HCT116 (cell line): ENCODE results near the gene TMA7B. TPM values are rescaled to one million over a fixed set of nuclear protein-coding genes. Genes with fewer than 3 reads are reported as not detected.

Experiments used
- ATAC-seq: fragments of 200-7000 bp; cut with Tn5 transposase; 2 replicates; pipeline ENCODE4 v1.9.1; 2020; ENCODE audit warnings: mild to moderate bottlenecking, moderate library complexity
- BruUV-seq: library from RNA; stranded (reverse); fragments of 400-500 nt; replicated peaks from 2 replicates; lab custom pipeline; 2021; lab: Mats Ljungman, UMichigan
- CTCF ChIA-PET: fragments of 300-600 bp; sonication (Branson Sonifier 250); formaldehyde crosslinking; loops from one replicate; lab custom pipeline; 2021; ENCODE audit warnings: antibody characterized with exemption; lab: Charles Lee
- POLR2A ChIA-PET: fragments of 300-600, 350-600 bp; sonication (Branson Sonifier 250); formaldehyde crosslinking; loops from one replicate; lab custom pipeline; 2021; ENCODE audit warnings: antibody characterized with exemption; lab: Charles Lee
- RAD21 ChIA-PET, 2 experiments: fragments of 300-600 bp; sonication (Branson Sonifier 250); formaldehyde crosslinking; loops; one replicate each; lab custom pipeline; 2023; ENCODE audit warnings: low total read pairs in 2 of 2; ENCODE audit not compliant: uncharacterized antibody in 2 of 2, unreplicated experiment in 2 of 2, low non-redundant PET in 1 of 2; lab: Charles Lee
- DNase-seq: peaks from one replicate; pipeline ENCODE4 v3.0.0-alpha.2; 2010; ENCODE audit warnings: low read depth, low spot score
- H2AFZ ChIP-seq: fragments of 200-600 bp; shearing (Covaris generic), sonication (generic); 2 replicates; pipeline ENCODE4 v1.6.1; 2017; ENCODE audit warnings: low read depth, mixed run types, mixed read lengths, antibody characterized with exemption, low read length; ENCODE audit not compliant: poor library complexity, severe bottlenecking
- H3K27ac ChIP-seq: 2 replicates; pipeline ENCODE4 v1.5.1; 2012; ENCODE audit warnings: low read depth, low read length
- H3K27me3 ChIP-seq: fragments of 200-600 bp; sonication (generic); 2 replicates; pipeline ENCODE4 v1.6.1; 2016; ENCODE audit warnings: mixed run types, low read length, mixed read lengths; ENCODE audit not compliant: insufficient read depth
- H3K36me3 ChIP-seq, 2 experiments: fragments of 200-500 bp in 1 of 2; fragments of 200-600 bp in 1 of 2; sonication (Bioruptor generic) in 1 of 2; sonication (generic) in 1 of 2; 2 replicates each; pipeline versions ENCODE4 v1.5.1 to v1.6.1; 2014 to 2016; ENCODE audit warnings: low read length in 2 of 2, inconsistent platforms in 1 of 2, mixed read lengths in 1 of 2, mixed run types in 1 of 2; ENCODE audit not compliant: insufficient read depth in 2 of 2, control insufficient read depth in 1 of 2
- H3K4me1 ChIP-seq, 2 experiments: fragments of 200-600 bp in 1 of 2; sonication (generic) in 1 of 2; 2 replicates each; pipeline versions ENCODE4 v1.5.1 to v1.6.1; 2012 to 2017; ENCODE audit warnings: low read length in 2 of 2, inconsistent platforms in 1 of 2, mild to moderate bottlenecking in 1 of 2, mixed read lengths in 1 of 2, mixed run types in 1 of 2, moderate library complexity in 1 of 2; ENCODE audit not compliant: insufficient read depth in 2 of 2, control insufficient read depth in 1 of 2
- H3K4me2 ChIP-seq: fragments of 200-600 bp; sonication (generic); 2 replicates; pipeline ENCODE4 v1.6.1; 2017; ENCODE audit warnings: mixed run types, low read length, mixed read lengths
- H3K4me3 ChIP-seq, 2 experiments: fragments of 200-600 bp in 1 of 2; sonication (generic) in 1 of 2; replicated peaks in 1 of 2; 2 replicates each; pipeline ENCODE4 v1.5.1; 2011 to 2016; ENCODE audit warnings: low read length in 2 of 2, control low read depth in 1 of 2, low read depth in 1 of 2, mild to moderate bottlenecking in 1 of 2, mixed read lengths in 1 of 2, mixed run types in 1 of 2
- H3K79me2 ChIP-seq: fragments of 200-600 bp; sonication (generic); 2 replicates; pipeline ENCODE4 v1.6.1; 2017; ENCODE audit warnings: mild to moderate bottlenecking, mixed run types, low read length, moderate library complexity, mixed read lengths; ENCODE audit not compliant: insufficient read depth
- H3K9ac ChIP-seq: fragments of 200-600 bp; sonication (generic); 2 replicates; pipeline ENCODE4 v1.6.1; 2016; ENCODE audit warnings: low read length, mixed read lengths
- H3K9me2 ChIP-seq: fragments of 200-600 bp; sonication (generic), shearing (Covaris generic); 2 replicates; pipeline ENCODE4 v1.6.1; 2017; ENCODE audit warnings: mixed run types, mild to moderate bottlenecking, moderate library complexity; ENCODE audit not compliant: insufficient read depth
- H3K9me3 ChIP-seq, 2 experiments: fragments of 200-500 bp in 1 of 2; fragments of 200-600 bp in 1 of 2; sonication (Bioruptor generic) in 1 of 2; sonication (generic) in 1 of 2; 2 replicates each; pipeline ENCODE4 v1.6.1; 2014 to 2017; ENCODE audit warnings: low read length in 2 of 2, mixed read lengths in 2 of 2, inconsistent platforms in 1 of 2, low read depth in 1 of 2, mild to moderate bottlenecking in 1 of 2, mixed run types in 1 of 2, moderate library complexity in 1 of 2; ENCODE audit not compliant: control insufficient read depth in 1 of 2, insufficient read depth in 1 of 2
- H4K20me1 ChIP-seq: fragments of 200-600 bp; sonication (generic), shearing (Covaris generic); 2 replicates; pipeline ENCODE4 v1.6.1; 2017; ENCODE audit warnings: mixed run types, mild to moderate bottlenecking, moderate library complexity; ENCODE audit not compliant: insufficient read depth
- CEBPB ChIP-seq: IDR thresholded peaks from 2 replicates; pipeline ENCODE4 v1.6.1; 2012; ENCODE audit warnings: low read depth
- EGR1 ChIP-seq: IDR thresholded peaks from 2 replicates; pipeline ENCODE4 v1.6.1; 2012; ENCODE audit warnings: low read depth
- ELF1 ChIP-seq: IDR thresholded peaks from 2 replicates; pipeline ENCODE4 v1.6.1; 2012; ENCODE audit warnings: low read depth, borderline replicate concordance
- EZH2 ChIP-seq: fragments of 200-600 bp; sonication (generic); IDR thresholded peaks from 2 replicates; pipeline ENCODE4 v1.6.1; 2017; ENCODE audit warnings: antibody characterized with exemption, mixed run types
- EZH2phosphoT487 ChIP-seq: fragments of 200-600 bp; IDR thresholded peaks from 2 replicates; pipeline ENCODE4 v1.6.1; 2018; ENCODE audit warnings: antibody characterized with exemption, borderline replicate concordance
- FOSL1 ChIP-seq: IDR thresholded peaks from 2 replicates; pipeline ENCODE4 v1.6.1; 2012; ENCODE audit warnings: low read depth
- JUND ChIP-seq: IDR thresholded peaks from 2 replicates; pipeline ENCODE4 v1.6.1; 2012
- POLR2A ChIP-seq: IDR thresholded peaks from 2 replicates; pipeline ENCODE4 v1.7.0; 2011; ENCODE audit warnings: borderline replicate concordance; ENCODE audit not compliant: insufficient read depth, insufficient read length; ENCODE audit errors: extremely low read depth
- POLR2AphosphoS5 ChIP-seq: IDR thresholded peaks from 2 replicates; pipeline ENCODE4 v1.6.1; 2011; ENCODE audit warnings: mild to moderate bottlenecking, low read depth, low read length, moderate library complexity
- RAD21 ChIP-seq: IDR thresholded peaks from 2 replicates; pipeline ENCODE4 v1.6.1; 2012; ENCODE audit warnings: low read depth, mild to moderate bottlenecking
- SIN3A ChIP-seq: IDR thresholded peaks from 2 replicates; pipeline ENCODE4 v1.6.1; 2012; ENCODE audit warnings: low read depth
- SP1 ChIP-seq: IDR thresholded peaks from 2 replicates; pipeline ENCODE4 v1.6.1; 2012; ENCODE audit warnings: low read depth
- TCF7L2 ChIP-seq: IDR thresholded peaks from 2 replicates; pipeline ENCODE4 v1.7.0; 2011; ENCODE audit warnings: borderline replicate concordance, inconsistent platforms; ENCODE audit not compliant: insufficient read depth, insufficient read length; ENCODE audit errors: extremely low read depth
- ZFX ChIP-seq: fragments of 450-650 bp; IDR thresholded peaks from 2 replicates; pipeline ENCODE4 v1.6.1; 2017
- ZNF274 ChIP-seq: fragments of 200-500 bp; sonication (Bioruptor generic); IDR thresholded peaks from 2 replicates; pipeline ENCODE4 v1.6.1; 2014; ENCODE audit warnings: mild to moderate bottlenecking, low read depth, low read length, inconsistent platforms
- intact Hi-C: fragments of 100-400 bp; cut with micrococcal nuclease; formaldehyde crosslinking; loops from 2 replicates; pipeline ENCODE4 v1.10.0; 2022
- total RNA-seq: library from RNA; stranded (reverse); gene quantifications from one replicate; pipeline ENCODE4 v1.2.1, GENCODE V29; 2021; ENCODE audit not compliant: unreplicated experiment
- TF ChIP-seq, protein P1 (sequence below): IDR thresholded peaks from 2 replicates; pipeline ENCODE4 v1.6.1; 2011; ENCODE audit warnings: mild to moderate bottlenecking, low read length, moderate library complexity; ENCODE audit not compliant: insufficient replicate concordance; ENCODE audit errors: extremely low read depth
- TF ChIP-seq, protein P2 (sequence below): IDR thresholded peaks from 2 replicates; pipeline ENCODE4 v1.6.1; 2012; ENCODE audit warnings: low read depth
- TF ChIP-seq, protein P3 (sequence below): IDR thresholded peaks from 2 replicates; pipeline ENCODE4 v1.6.1; 2012

The TMA7B gene
- total RNA-seq, 1 experiment from 2014 or later, result not detected

DNA sequence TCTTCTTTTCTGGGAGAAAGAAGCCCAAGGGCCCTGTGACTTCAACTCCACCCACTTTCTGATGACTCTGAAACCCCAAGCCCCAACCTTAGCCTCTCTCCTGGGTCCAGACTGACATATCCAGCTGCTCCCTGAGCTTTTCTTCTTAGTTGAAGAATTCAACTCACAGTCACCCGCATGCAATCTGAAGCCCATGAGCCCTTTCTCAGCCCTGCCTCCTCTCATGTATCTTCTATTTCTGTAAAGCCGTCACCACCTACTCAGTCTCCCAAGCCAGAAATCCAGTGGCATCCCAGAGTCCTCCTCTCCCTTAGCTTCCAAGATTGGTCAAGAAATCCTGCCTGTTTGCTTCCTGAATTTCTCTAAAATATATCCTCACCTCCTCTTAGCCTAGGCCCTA is 7.1 kb upstream of the TMA7B start:
- DNase-seq, result no peak
- ATAC-seq, result no peak
- Histone ChIP-seq H3K4me1 (peaks cover 9 to 11% of the 10 kb centered on the region in 2 experiments; a peak in 3 of 4 replicates), H2AFZ (no peak overlapping the region)
- TF ChIP-seq SIN3A, result no peak
- TF ChIP-seq EZH2phosphoT487, result no peak
- no peak for TF ChIP-seq POLR2A
- TF ChIP-seq, protein P1, sequence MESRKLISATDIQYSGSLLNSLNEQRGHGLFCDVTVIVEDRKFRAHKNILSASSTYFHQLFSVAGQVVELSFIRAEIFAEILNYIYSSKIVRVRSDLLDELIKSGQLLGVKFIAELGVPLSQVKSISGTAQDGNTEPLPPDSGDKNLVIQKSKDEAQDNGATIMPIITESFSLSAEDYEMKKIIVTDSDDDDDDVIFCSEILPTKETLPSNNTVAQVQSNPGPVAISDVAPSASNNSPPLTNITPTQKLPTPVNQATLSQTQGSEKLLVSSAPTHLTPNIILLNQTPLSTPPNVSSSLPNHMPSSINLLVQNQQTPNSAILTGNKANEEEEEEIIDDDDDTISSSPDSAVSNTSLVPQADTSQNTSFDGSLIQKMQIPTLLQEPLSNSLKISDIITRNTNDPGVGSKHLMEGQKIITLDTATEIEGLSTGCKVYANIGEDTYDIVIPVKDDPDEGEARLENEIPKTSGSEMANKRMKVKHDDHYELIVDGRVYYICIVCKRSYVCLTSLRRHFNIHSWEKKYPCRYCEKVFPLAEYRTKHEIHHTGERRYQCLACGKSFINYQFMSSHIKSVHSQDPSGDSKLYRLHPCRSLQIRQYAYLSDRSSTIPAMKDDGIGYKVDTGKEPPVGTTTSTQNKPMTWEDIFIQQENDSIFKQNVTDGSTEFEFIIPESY, result no peak
- TF ChIP-seq, protein P2, sequence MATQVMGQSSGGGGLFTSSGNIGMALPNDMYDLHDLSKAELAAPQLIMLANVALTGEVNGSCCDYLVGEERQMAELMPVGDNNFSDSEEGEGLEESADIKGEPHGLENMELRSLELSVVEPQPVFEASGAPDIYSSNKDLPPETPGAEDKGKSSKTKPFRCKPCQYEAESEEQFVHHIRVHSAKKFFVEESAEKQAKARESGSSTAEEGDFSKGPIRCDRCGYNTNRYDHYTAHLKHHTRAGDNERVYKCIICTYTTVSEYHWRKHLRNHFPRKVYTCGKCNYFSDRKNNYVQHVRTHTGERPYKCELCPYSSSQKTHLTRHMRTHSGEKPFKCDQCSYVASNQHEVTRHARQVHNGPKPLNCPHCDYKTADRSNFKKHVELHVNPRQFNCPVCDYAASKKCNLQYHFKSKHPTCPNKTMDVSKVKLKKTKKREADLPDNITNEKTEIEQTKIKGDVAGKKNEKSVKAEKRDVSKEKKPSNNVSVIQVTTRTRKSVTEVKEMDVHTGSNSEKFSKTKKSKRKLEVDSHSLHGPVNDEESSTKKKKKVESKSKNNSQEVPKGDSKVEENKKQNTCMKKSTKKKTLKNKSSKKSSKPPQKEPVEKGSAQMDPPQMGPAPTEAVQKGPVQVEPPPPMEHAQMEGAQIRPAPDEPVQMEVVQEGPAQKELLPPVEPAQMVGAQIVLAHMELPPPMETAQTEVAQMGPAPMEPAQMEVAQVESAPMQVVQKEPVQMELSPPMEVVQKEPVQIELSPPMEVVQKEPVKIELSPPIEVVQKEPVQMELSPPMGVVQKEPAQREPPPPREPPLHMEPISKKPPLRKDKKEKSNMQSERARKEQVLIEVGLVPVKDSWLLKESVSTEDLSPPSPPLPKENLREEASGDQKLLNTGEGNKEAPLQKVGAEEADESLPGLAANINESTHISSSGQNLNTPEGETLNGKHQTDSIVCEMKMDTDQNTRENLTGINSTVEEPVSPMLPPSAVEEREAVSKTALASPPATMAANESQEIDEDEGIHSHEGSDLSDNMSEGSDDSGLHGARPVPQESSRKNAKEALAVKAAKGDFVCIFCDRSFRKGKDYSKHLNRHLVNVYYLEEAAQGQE, result no peak
- TF ChIP-seq EZH2, result no peak
- no peak for TF ChIP-seq POLR2AphosphoS5
- no peak for TF ChIP-seq RAD21
- TF ChIP-seq, protein P3, sequence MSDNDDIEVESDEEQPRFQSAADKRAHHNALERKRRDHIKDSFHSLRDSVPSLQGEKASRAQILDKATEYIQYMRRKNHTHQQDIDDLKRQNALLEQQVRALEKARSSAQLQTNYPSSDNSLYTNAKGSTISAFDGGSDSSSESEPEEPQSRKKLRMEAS, result no peak
- TF ChIP-seq TCF7L2, result no peak
- TF ChIP-seq ZNF274, result no peak
- no peak for TF ChIP-seq ZFX
- no peak for TF ChIP-seq JUND
- TF ChIP-seq EGR1, result no peak
- TF ChIP-seq FOSL1, result no peak
- no peak for TF ChIP-seq SP1
- TF ChIP-seq ELF1, result no peak
- no peak for TF ChIP-seq CEBPB
- TF ChIP-seq, all 23 proteins: peak for 0
- H3K9me3 ChIP-seq, result no peaks in the 10 kb centered on the region
- BruUV-seq, result no TSS peak
- intact Hi-C loops, result no loop called here
- no peak overlapping the region for H3K4me2 ChIP-seq
- H3K36me3 ChIP-seq, result no peaks in the 10 kb centered on the region
- no peaks in the 10 kb centered on the region for H3K79me2 ChIP-seq
- POLR2A ChIA-PET, result no interaction called here
- H3K9ac ChIP-seq, result no peak overlapping the region
- H4K20me1 ChIP-seq, result no peaks in the 10 kb centered on the region
- RAD21 ChIA-PET, result no interaction called here
- no peak overlapping the region for H3K4me3 ChIP-seq
- CTCF ChIA-PET, result interaction anchor here (0.6 to 1.3 kb wide), 7 partner anchors 9 to 83 kb away, joined by 3 to 5 read pairs (median 3); no protein-coding TSS in a partner anchor
- H3K27me3 ChIP-seq, result no peaks in the 10 kb centered on the region
- H3K27ac ChIP-seq, result no peak overlapping the region
- no peaks in the 10 kb centered on the region for H3K9me2 ChIP-seq
